Measurements from ENCODE around the gene TFR2.

TFR2 gene

GRCh38 chr7:100642534-100642907 lies 1.2 kb upstream of the TFR2 start:
- Histone ChIP-seq H2AFZ (ENCODE audit: low read length) (no peak overlapping the region), H3K27me3 (ENCODE audit: insufficient read depth, low read length, poor library complexity, severe bottlenecking) (no peaks in the 10 kb centered on the region), H3K9me3 (ENCODE audit: insufficient read depth, low read depth, low read length) (no peaks in the 10 kb centered on the region), H3K9ac (ENCODE audit: low read depth, low read length, poor library complexity, severe bottlenecking) (no peak overlapping the region), H3K79me2 (ENCODE audit: insufficient read depth, low read length) (no peaks in the 10 kb centered on the region), H3K4me2 (ENCODE audit: low read depth, low read length, poor library complexity, severe bottlenecking) (no peak overlapping the region), H3F3A (ENCODE audit: low read depth) (no peaks in the 10 kb centered on the region), H3K4me1 (ENCODE audit: insufficient read depth, low read length, poor library complexity, severe bottlenecking) (no peaks in the 10 kb centered on the region), H3K9me2 (replicated peaks; ENCODE audit: low read depth, low read length) (no peaks in the 10 kb centered on the region), H3K36me3 (ENCODE audit: insufficient read depth, low read length) (no peaks in the 10 kb centered on the region), H3K4me3 (ENCODE audit: low read length, poor library complexity, severe bottlenecking) (no peak overlapping the region), H4K20me1 (ENCODE audit: insufficient read depth, low read length, poor library complexity, severe bottlenecking) (no peaks in the 10 kb centered on the region)
- TF ChIP-seq EZH2phosphoT487 (IDR thresholded peaks at IDR 0.05; ENCODE audit: borderline replicate concordance) (no peak), CTCF (conservative IDR thresholded peaks at IDR 0.05; ENCODE audit: low read length) (no peak)

- H3K4me3 ChIP-seq (ENCODE audit: low read length, poor library complexity, severe bottlenecking), result no peak overlapping the region
- no peak overlapping the region for H2AFZ ChIP-seq (ENCODE audit: low read length)
- no peaks in the 10 kb centered on the region for H3K79me2 ChIP-seq (ENCODE audit: insufficient read depth, low read length)
- H4K20me1 ChIP-seq (ENCODE audit: insufficient read depth, low read length, poor library complexity, severe bottlenecking), result no peaks in the 10 kb centered on the region
- H3K4me1 ChIP-seq (ENCODE audit: insufficient read depth, low read length, poor library complexity, severe bottlenecking), result no peaks in the 10 kb centered on the region
- H3K27me3 ChIP-seq (ENCODE audit: insufficient read depth, low read length, poor library complexity, severe bottlenecking), result no peaks in the 10 kb centered on the region
- H3K4me2 ChIP-seq (ENCODE audit: low read depth, low read length, poor library complexity, severe bottlenecking), result no peak overlapping the region
- no peak overlapping the region for H3K9ac ChIP-seq (ENCODE audit: low read depth, low read length, poor library complexity, severe bottlenecking)
- H3F3A ChIP-seq (ENCODE audit: low read depth), result no peaks in the 10 kb centered on the region
- H3K36me3 ChIP-seq (ENCODE audit: insufficient read depth, low read length), result no peaks in the 10 kb centered on the region
- no peaks in the 10 kb centered on the region for H3K9me3 ChIP-seq (ENCODE audit: insufficient read depth, low read depth, low read length)
- no peak for TF ChIP-seq EZH2phosphoT487 (IDR thresholded peaks at IDR 0.05; ENCODE audit: borderline replicate concordance)
- no peak for TF ChIP-seq CTCF (conservative IDR thresholded peaks at IDR 0.05; ENCODE audit: low read length)
- no peaks in the 10 kb centered on the region for H3K9me2 ChIP-seq (replicated peaks; ENCODE audit: low read depth, low read length)
Measured at GRCh38 chr7:100641860-100642533, 645 bp upstream of the TFR2 start.

GRCh38 chr7:100640517-100641440 lies 573 bp downstream of the TFR2 start:
- Histone ChIP-seq H3K79me2 (ENCODE audit: insufficient read depth, low read length) (no peaks in the 10 kb centered on the region), H3K9me2 (replicated peaks; ENCODE audit: low read depth, low read length) (no peaks in the 10 kb centered on the region), H3K36me3 (ENCODE audit: insufficient read depth, low read length) (no peaks in the 10 kb centered on the region), H4K20me1 (ENCODE audit: insufficient read depth, low read length, poor library complexity, severe bottlenecking) (no peaks in the 10 kb centered on the region), H3K9ac (ENCODE audit: low read depth, low read length, poor library complexity, severe bottlenecking) (no peak overlapping the region), H2AFZ (ENCODE audit: low read length) (no peak overlapping the region), H3F3A (ENCODE audit: low read depth) (no peaks in the 10 kb centered on the region), H3K4me2 (ENCODE audit: low read depth, low read length, poor library complexity, severe bottlenecking) (no peak overlapping the region), H3K4me1 (ENCODE audit: insufficient read depth, low read length, poor library complexity, severe bottlenecking) (no peaks in the 10 kb centered on the region), H3K4me3 (ENCODE audit: low read length, poor library complexity, severe bottlenecking) (no peak overlapping the region), H3K9me3 (ENCODE audit: insufficient read depth, low read depth, low read length) (no peaks in the 10 kb centered on the region), H3K27me3 (ENCODE audit: insufficient read depth, low read length, poor library complexity, severe bottlenecking) (no peaks in the 10 kb centered on the region)
- TF ChIP-seq EZH2phosphoT487 (IDR thresholded peaks at IDR 0.05; ENCODE audit: borderline replicate concordance), result no peak
- TF ChIP-seq CTCF (conservative IDR thresholded peaks at IDR 0.05; ENCODE audit: low read length), result no peak
